ENCODE results near the gene PFN1.

PFN1 gene

DNA sequence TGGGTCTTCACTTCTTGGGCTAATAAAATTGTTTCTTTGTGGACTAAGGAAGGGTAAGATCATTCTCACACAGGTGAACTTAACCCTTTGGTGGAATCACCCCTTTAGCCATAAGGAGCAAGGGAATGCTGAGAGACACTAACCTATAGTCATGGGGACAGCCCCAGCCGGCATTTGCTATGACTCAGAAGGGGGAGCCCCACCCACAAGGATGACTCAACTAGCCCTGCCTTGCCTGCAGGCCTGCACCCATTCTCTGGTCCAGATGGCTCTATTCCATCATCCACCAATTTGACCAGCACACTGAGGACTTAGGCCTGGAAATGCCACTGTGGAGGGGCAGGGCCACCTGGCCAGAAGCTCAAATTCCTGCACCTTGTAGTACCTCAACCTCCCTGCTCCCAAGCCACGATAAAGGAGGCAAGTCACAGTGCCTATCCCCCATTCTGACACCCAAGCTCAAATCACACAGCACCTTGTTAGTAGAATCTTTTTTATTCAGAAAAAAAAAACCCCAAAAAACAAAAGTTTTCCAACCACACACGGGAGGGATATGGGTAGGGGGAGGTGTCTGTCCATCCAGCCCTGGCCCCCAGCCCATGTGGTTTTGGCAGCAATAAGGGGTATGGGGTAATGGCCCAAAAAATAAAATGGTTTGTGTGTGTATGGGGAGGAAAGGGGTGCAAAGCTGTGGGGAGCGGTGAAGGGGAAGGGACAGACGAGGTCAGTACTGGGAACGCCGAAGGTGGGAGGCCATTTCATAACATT is 3.0 kb downstream of the PFN1 start:
- peak; percentile 86 to 92 (median 90) for DNase-seq

DNA sequence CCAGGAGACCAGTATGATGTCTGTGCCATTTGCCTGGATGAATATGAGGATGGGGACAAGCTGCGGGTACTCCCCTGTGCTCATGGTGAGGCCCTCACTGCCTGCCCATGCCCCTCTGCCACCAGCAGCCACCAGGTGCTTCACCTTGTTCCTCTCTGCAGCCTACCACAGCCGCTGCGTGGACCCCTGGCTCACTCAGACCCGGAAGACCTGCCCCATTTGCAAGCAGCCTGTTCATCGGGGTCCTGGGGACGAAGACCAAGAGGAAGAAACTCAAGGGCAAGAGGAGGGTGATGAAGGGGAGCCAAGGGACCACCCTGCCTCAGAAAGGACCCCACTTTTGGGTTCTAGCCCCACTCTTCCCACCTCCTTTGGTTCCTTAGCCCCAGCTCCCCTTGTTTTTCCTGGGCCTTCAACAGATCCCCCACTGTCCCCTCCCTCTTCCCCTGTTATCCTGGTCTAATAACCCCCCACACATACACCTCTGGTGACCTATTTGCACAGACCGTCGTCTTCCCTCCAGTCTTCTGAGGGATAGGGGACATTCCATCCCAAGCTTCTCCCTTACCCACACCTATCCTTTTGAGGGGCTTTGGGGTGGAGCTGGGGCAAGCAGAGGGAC is 3.7 kb downstream of the PFN1 start:
- DNase-seq, result no peak

DNA sequence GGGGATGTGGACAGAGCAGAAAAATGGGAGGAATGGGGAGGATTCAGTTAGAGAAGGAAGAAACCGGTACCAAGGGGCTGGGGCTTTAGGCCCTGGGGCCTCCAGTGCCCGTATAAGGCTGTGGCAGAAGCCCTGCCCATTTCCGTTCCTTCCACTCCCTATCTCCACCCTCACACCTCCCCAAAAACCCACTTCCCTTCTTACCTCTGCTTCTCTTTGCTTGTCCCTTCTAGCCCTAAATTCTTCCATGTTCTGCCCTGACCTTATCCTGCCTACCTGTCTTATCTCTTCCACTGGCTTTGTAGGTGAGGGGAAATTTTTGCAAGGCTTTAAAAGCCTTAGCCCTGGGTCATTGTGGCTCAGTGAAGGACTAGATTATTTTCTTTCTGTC is 4.2 kb downstream of the PFN1 start:
- DNase-seq, result peak in 3 of 4 experiments; percentile 26 to 47 (median 38)

DNA sequence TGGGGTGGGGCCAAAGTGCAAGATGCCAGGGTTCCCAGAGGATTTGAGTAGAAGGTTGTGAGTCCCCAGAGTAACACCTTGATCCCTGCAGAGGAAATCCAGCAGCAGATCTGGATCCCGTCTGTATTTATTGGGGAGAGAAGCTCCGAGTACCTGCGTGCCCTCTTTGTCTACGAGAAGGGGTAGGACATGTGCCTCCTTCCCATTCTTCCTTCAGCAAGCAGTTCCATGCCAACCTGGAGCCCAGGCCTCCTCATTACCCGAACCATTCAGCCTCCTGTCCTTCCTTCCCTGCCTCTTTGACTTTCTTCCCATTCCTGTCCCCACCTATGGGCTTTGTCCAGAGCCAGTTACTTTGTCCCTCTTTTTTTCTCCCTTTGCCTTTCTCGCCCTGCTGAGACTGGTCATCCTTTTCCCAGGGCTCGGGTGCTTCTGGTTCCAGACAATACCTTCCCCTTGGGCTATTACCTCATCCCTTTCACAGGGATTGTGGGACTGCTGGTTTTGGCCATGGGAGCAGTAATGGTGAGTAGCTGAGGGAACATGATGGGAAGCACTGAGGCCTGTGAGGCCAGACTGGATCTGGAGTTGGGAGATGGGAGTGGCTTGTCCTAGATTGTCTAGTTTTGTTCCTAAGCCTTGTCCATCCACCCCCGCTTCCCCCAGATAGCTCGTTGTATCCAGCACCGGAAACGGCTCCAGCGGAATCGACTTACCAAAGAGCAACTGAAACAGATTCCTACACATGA is 5.4 kb downstream of the PFN1 start:
- DNase-seq, result no peak

DNA sequence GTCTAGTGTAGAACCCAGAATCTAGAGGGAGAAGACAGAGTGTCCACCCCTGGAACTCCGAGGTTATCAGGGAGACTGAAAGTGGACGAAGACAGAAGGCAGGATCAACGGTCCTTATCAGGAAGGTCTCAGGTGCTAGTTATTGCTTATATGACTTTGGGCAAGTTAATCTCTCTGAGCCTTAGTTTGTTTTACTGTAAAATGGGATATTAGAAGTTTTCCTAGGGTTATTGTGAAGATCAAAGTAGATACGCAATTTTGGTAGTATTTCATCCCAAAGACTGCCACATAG is 7.1 kb downstream of the PFN1 start:
- DNase-seq, result no peak

DNA sequence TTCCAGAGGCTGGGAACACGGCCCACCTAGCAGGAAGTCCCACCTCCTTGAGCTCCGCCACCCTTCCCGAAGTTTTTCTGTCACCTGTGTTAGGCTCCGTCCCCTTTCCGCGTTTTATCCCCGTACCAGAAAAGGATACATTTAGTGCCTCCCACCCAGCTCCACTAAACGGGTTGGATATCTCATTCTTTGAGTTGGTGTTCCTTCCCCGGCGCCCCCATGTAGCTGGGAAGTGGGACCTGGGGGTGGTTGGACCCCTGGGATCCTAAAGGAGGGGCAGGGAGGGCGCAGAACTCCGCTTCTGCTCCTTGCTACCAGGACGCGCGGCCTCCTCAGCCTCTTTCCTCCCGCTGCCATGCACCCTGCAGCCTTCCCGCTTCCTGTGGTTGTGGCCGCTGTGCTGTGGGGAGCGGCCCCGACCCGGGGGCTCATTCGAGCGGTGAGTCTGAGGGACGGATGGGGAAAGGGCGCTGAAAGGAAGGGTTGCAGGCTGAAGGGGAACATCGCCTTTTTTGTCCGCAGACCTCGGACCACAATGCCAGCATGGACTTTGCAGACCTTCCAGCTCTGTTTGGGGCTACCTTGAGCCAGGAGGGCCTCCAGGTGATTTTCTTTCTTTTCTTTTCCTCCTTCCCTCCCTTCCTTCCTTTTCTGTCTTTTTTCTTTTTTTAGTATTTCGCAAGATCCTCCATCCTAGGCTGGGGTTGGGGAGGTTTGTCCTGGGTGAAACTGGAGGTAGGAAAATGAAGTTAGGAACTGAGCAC is 7.6 kb downstream of the PFN1 start:
- DNase-seq, result peak in 2 of 4 experiments; percentile 31 to 53

DNA sequence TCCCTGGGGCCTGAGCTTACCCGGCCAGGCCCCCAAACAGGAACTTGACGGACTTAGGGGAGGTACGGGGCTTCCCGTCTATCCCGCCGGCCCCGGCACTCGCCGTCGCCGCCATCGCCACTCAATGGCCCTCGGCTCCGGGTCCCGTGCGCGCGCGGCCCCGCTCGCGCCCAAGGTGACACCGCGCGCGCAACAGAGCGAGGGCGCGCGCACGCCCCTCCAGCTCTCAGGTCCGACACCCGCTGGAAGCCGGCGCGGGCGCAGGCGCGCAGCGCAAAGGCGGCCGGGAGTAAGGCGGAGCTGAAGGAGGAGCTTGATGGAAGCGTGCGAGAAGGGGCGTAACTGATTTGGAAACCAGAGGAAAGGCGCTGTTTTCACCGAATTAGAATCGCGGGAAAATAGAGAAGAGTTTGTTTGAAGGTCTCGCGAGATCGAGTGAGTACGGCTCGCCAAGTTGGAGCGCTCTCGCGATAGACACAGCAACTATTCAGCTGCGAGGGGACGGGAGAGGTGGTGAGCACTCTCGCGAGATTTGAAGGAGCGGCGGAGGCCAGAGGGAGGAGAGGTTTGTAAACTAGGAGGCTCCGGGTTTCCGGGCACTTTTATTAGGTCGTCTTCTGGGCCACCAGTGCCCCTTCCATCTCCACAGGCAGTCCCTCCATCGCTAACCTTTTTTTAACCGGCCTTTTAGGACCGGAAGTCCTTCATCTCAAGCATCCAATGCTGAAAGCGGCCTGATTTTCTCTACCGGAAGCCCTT is 8.4 kb downstream of the PFN1 start, which contains the start of the genes RNF167 and SLC25A11:
RNF167 (plus strand) TSS at position 473 of the 759 bp plus-strand sequence. CDS start 642 bp downstream, outside the sequence.
SLC25A11 (minus strand) TSS at position 251 of the 759 bp plus-strand sequence; CDS start at position 115, 136 bp downstream.
- DNase-seq, result peak; percentile 98 to 100 (median 100)

DNA sequence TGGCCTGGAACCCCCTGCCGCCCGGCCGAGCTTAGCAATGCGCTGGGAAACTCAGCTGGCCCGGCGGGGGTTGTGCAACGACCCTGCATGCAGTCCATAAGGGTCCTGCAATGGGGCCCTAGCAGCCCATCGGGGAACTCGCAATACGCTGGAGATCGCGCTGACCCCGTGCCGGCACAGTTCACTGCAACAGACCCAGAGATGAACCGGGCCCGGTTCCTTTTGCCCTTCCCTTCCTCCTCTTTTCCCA is 8.9 kb downstream of the PFN1 start:
- DNase-seq, result no peak

DNA sequence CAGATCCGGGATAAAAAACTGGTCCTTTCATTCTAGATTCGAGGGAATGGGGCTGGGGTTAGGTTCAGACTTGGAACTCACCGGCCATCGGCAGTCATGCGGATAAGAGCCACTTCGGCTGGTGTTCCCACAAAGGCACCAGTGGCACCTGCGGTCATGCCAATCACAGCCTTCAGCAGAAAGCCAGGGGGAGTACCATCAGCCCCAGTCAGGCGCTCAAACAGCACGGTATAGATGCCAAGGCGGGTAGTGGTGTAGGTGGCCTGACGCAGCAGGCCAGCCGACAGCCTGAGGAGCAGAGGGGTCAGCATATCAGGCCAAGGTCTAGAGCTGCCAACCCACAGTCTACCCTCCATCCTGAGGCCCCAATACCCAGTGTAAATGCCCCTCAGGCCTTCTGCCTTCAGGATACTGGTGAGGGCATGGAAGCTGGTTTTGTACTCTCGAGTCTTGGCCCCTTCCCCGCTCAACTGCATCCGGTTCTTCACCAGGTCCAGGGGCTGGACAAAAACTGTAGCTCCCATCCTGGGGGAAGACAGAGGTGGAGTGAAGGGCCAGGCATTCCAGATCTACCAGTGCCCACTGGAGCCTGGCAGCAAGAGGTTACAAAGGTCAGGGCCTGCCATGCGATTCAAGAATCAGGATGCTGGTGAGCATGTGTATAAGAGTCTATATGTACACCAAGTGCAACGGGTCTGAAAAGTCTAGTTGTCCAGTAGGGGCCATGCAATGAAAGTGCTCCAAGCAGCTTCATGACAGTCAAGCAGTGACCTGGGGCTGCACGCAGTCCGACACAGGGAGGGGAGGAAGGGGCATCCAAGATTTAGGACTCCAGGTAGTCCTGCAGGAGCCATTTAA is 9.4 kb downstream of the PFN1 start:
- peak in 2 of 4 experiments; percentile 15 to 27 for DNase-seq

DNA sequence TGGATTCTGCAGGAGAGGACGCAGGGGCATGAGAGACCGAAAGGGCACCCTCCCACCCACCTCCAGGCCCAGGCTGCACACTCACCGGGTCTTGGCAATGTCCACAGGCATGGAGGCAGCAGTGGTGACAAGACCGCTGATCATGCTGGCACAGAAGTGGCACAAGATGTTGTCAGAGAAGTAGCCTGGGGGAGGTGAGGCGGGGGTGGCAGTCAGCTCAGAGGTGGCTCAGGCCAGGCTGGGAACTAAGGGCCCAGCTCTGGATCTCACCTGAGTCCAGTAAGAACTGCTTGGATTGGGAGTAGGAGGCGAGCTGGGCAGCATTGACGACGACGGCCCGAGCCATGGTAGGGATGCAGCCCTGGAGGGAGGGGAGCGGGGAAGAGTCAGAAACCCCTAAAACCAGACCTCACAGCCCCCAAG is 10.2 kb downstream of the PFN1 start:
- DNase-seq, result no peak

DNA sequence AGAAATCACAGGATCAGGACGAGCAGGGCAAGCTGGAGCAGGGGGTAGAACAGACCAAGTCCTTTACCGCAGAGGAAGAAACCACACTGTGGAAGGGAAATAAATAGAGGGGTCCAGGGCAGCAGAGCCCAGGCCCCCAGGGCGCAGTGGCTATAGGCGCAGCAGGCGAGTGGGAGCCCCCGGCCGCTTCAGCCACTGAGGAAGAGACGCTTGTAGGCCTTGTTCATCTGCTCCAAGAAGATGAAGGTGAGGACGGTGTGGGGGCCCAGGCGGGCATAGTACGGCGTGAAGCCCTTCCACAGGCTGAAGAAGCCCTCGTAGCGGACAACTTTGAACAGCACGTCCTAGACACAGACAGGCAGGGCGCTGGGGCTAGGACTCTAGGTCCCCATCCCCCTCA is 10.8 kb downstream of the PFN1 start:
- DNase-seq, result no peak

DNA sequence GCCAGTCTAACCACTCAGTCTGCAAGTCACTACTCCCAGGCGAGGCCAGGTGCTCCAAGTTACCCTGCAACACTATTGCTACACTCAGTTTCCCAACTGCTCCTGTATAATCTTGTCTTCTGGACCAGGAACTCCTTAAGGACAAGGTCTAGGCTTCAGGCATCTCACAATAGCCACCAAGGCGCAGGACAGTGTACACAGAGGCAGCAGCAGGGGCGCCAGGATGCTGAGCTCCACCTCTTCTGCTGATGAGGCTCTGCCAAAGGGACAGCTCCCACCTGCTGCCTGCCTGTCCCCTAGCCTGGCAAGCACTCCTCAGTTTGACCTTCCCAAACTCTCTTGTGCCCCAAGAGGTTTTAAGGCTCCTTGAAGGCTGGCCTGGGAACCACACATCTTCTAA is 11.9 kb downstream of the PFN1 start:
- no peak for DNase-seq

DNA sequence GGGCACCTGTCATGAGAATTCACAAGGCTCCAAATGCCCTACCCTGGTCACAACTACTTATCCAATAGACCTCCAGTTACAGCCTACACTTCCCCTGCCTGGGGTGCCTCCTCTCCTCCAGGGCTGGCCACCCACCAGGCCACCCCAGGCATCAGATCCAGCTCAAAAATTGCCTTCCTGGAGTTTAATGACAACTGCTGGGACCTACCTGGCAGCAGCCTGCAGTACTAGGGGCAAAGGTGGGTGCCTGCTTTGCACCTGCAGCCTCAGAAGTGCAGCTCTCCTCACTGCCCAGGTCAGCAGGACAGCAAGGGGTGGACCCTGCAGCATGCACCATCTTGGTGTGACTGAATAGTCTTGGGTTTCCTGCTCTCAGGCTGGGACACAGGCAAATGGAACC is 12.7 kb downstream of the PFN1 start:
- no peak for DNase-seq

DNA sequence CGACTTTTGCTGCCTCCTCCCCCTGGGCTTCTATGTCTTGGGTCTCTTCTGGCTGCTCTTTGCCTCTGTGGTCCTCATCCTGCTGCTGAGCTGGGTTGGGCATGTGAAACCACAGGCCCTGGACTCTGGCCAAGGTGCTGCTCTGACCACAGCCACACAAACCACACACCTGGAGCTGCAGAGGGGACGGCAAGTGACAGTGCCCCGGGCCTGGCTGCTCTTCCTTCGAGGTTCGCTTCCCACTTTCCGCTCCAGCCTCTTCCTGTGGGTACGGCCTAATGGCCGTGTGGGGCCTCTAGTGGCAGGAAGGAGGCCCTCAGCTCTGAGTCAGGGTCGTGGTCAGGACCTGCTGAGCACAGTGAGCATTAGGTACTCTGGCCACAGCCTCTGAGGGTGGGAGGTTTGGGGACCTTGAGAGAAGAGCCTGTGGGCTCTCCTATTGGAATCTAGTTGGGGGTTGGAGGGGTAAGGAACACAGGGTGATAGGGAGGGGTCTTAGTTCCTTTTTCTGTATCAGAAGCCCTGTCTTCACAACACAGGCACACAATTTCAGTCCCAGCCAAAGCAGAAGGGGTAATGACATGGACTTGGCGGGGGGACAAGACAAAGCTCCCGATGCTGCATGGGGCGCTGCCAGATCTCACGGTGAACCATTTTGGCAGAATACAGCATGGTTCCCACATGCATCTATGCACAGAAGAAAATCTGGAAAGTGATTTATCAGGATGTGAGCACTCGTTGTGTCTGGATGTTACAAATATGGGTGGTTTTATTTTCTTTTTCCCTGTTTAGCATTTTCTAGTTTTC is 14.0 kb downstream of the PFN1 start:
- DNase-seq, result peak; percentile 49 to 76 (median 68)

DNA sequence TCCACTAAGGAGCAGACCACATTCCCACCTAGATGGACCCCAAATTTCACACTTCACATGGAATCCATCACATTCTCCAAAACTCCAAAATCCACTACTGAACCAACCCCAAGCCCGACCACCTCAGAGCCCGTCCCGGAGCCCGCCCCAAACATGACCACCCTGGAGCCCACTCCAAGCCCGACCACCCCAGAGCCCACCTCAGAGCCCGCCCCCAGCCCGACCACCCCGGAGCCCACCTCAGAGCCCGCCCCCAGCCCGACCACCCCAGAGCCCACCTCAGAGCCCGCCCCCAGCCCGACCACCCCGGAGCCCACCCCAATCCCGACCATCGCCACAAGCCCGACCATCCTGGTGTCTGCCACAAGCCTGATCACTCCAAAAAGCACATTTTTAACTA is 14.7 kb downstream of the PFN1 start:
- DNase-seq, result no peak

DNA sequence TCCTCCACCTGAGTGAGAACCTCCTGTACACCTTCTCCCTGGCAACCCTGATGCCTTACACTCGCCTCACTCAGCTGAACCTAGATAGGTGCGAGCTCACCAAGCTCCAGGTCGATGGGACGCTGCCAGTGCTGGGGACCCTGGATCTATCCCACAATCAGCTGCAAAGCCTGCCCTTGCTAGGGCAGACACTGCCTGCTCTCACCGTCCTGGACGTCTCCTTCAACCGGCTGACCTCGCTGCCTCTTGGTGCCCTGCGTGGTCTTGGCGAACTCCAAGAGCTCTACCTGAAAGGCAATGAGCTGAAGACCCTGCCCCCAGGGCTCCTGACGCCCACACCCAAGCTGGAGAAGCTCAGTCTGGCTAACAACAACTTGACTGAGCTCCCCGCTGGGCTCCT is 15.6 kb downstream of the PFN1 start:
- DNase-seq, result no peak

DNA sequence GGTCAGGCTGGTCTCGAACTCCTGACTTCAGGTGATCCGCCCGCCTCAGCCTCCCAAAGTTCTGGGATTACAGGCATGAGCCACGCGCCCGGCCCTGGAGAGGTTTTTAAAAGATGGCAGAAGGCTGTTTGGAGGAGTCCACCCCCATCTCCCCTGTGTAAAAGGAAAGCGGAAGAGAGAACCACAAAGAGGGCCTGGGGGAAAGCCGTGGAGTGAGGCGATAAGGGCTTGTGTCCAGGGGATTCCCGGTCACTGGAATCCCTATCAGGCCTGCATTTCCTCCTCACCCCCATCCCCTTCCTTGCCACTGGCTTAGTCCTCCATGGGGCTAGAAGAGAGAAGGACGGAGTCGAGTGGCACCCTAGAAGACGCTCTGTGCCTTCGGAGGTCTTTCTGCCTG is 16.4 kb downstream of the PFN1 start, which contains the start of gene GP1BA:
GP1BA (plus strand) TSS at position 315 of the 400 bp plus-strand sequence. CDS start 328 bp downstream, outside the sequence.
- DNase-seq, result peak in 1 of 4 experiments; percentile 40

DNA sequence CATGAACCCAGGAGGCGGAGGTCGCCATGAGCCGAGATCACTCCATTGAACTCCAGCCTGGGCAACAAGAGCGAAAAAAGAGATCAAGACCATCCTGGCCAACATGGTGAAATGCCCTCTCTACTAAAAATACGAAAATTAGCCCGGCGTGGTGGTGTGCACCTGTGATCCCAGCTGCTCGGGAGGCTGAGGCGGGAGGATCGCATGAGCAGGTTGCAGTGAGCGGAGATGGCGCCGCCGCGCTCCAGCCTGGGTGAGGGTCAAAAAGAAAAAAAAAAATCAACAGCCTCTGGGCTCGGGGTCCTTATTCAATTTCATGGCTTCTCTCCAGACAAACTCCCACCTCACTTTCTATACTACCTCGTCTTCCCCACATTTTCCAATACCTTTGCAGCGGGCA is 19.4 kb downstream of the PFN1 start:
- DNase-seq, result no peak

DNA sequence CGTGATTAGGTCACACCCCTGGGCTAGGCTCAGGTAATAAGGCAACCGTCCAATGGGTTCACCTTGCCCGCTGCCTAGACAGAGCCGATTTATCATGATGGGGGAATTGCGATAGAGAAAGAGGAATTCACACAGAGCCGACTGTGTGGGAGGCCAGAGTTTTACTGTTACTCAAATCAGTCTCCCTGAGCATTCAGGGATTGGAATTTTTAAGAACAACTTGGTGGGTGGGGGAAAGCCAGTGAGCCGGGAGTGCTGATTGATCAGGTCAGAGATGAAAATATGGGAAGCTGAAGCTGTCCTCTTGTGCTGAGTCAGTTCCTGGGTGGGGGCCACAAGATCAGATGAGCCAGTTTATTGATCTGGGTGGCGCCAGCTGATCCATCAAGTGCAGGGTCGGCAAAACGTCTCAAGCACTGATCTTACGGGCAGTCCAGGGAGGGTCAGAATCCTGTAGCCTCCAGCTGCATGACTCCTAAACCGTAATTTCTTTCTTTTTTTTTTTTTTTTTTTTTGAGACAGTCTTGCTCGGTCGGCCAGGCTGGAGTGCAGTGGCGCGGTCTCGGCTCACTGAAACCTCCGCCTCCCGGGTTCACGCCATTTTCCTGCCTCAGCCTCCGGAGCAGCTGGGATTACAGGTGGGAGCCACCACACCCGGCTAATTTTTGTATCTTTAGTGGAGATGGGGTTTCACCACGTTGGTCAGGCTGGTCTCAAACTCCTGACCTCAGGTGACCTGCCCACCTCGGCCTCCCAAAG is 21.6 kb downstream of the PFN1 start:
- peak in 3 of 4 experiments; percentile 52 to 72 (median 61) for DNase-seq
